Activated CD4-positive, CD25-positive, alpha-beta regulatory T cell treated with anti-CD3 and anti-CD28 coated beads, Interleukin-2, amount 50 U/mL, for 24 hours (primary cell): ENCODE results near the gene ARHGAP40.
"Not testable (repeated sequence)": the region's sequence is repeated elsewhere in the genome, so short reads cannot be mapped to it uniquely, and the experiment has no call there.

Experiments used
- ATAC-seq, 2 donors: fragments of 150-1000 bp; cut with Tn5 transposase; one replicate each; pipeline ENCODE4 v1.10.0; 2021; ENCODE audit warnings: mild to moderate bottlenecking in 1 of 2, moderate library complexity in 1 of 2

Gene ARHGAP40

GRCh38 chr20:38589351-38589750 lies 12.3 kb upstream of the ARHGAP40 start:
- ATAC-seq: no peak

GRCh38 chr20:38589967-38590675 lies 11.5 kb upstream of the ARHGAP40 start:
- no peak for ATAC-seq

GRCh38 chr20:38590676-38591473 lies 10.7 kb upstream of the ARHGAP40 start:
- no peak for ATAC-seq

- no peak for ATAC-seq
Measured at GRCh38 chr20:38591474-38592410, 9.9 kb upstream of the ARHGAP40 start.

GRCh38 chr20:38592411-38592790 lies 9.2 kb upstream of the ARHGAP40 start:
- ATAC-seq: not testable (repeated sequence)

GRCh38 chr20:38594281-38594680 lies 7.3 kb upstream of the ARHGAP40 start:
- ATAC-seq: not testable (repeated sequence)

GRCh38 chr20:38595886-38596285 lies 5.7 kb upstream of the ARHGAP40 start:
- not testable (repeated sequence) for ATAC-seq

- ATAC-seq: no peak
Measured at GRCh38 chr20:38599410-38599882, 2.2 kb upstream of the ARHGAP40 start.

GRCh38 chr20:38600057-38600456 lies 1.6 kb upstream of the ARHGAP40 start:
- no peak for ATAC-seq

- no peak for ATAC-seq
Measured at GRCh38 chr20:38602185-38602581, 574 bp downstream of the ARHGAP40 start.

- ATAC-seq: no peak
Measured at GRCh38 chr20:38603286-38603685, 1.7 kb downstream of the ARHGAP40 start.

- no peak for ATAC-seq
Measured at GRCh38 chr20:38604873-38605303, 3.3 kb downstream of the ARHGAP40 start.

GRCh38 chr20:38607351-38607750 lies 5.7 kb downstream of the ARHGAP40 start:
- no peak for ATAC-seq

GRCh38 chr20:38608188-38608587 lies 6.6 kb downstream of the ARHGAP40 start:
- no peak for ATAC-seq

- no peak for ATAC-seq
Measured at GRCh38 chr20:38609815-38610214, 8.2 kb downstream of the ARHGAP40 start.

- no peak for ATAC-seq
Measured at GRCh38 chr20:38610521-38610920, 8.9 kb downstream of the ARHGAP40 start.

- no peak for ATAC-seq
Measured at GRCh38 chr20:38612751-38613515, 11.3 kb downstream of the ARHGAP40 start.

- no peak for ATAC-seq
Measured at GRCh38 chr20:38615283-38615682, 13.7 kb downstream of the ARHGAP40 start.

- no peak for ATAC-seq
Measured at GRCh38 chr20:38616457-38616856, 14.8 kb downstream of the ARHGAP40 start.

- ATAC-seq: no peak
Measured at GRCh38 chr20:38617011-38617829, 15.6 kb downstream of the ARHGAP40 start.

GRCh38 chr20:38617830-38618196 lies 16.2 kb downstream of the ARHGAP40 start:
- no peak for ATAC-seq
